ENCODE measurements around the gene GRIN2A. TPM values are rescaled to one million over a fixed set of nuclear protein-coding genes. Genes with fewer than 3 reads are reported as not detected.

Gene GRIN2A
- total RNA-seq, 1 experiment from 2014 or later = not detected

DNA sequence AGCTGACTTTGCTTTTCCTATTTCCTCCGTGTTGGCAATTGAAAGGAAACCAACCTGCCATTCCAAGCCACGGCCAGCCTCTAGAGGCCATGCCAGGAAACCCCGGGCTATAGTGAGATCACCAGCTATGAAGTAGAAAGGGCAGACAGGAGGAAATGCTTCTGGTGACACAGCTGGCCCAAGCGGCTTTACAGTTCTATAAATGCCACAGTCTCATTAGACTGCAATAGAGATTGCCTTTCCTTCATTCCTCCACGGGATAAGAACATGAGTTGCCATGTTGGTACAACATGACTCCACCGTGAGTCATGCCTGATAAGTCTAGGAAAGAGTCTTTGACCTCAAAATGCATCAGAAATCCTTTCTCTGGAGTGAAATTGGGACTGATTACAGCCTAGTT lies 384.9 kb downstream of the GRIN2A start:
- H3K36me3 Mint-ChIP-seq (ENCODE audit: insufficient read depth, unreplicated experiment) = no peaks in the 10 kb centered on the region
- H3K27ac Mint-ChIP-seq (ENCODE audit: low read depth, unreplicated experiment) = no peak overlapping the region
- CTCF ChIA-PET = no interaction called here
- H3K4me3 Mint-ChIP-seq (ENCODE audit: unreplicated experiment) = no peak overlapping the region
- no peaks in the 10 kb centered on the region for H3K4me1 Mint-ChIP-seq (ENCODE audit: insufficient read depth, unreplicated experiment)
- peaks cover 28% of the 10 kb centered on the region for H3K9me3 Mint-ChIP-seq (ENCODE audit: unreplicated experiment)
- DNase-seq (ENCODE audit: unreplicated experiment) = no peak
- intact Hi-C loops (cut with micrococcal nuclease) = no loop called here
- TF ChIP-seq, protein P1, sequence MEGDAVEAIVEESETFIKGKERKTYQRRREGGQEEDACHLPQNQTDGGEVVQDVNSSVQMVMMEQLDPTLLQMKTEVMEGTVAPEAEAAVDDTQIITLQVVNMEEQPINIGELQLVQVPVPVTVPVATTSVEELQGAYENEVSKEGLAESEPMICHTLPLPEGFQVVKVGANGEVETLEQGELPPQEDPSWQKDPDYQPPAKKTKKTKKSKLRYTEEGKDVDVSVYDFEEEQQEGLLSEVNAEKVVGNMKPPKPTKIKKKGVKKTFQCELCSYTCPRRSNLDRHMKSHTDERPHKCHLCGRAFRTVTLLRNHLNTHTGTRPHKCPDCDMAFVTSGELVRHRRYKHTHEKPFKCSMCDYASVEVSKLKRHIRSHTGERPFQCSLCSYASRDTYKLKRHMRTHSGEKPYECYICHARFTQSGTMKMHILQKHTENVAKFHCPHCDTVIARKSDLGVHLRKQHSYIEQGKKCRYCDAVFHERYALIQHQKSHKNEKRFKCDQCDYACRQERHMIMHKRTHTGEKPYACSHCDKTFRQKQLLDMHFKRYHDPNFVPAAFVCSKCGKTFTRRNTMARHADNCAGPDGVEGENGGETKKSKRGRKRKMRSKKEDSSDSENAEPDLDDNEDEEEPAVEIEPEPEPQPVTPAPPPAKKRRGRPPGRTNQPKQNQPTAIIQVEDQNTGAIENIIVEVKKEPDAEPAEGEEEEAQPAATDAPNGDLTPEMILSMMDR (IDR thresholded peaks at IDR 0.05; ENCODE audit: unreplicated experiment) = no peak
- POLR2A ChIA-PET = no interaction called here
- BruUV-seq (replicated peaks) = no TSS peak
- H3K27me3 Mint-ChIP-seq (ENCODE audit: insufficient read depth, unreplicated experiment) = no peaks in the 10 kb centered on the region

DNA sequence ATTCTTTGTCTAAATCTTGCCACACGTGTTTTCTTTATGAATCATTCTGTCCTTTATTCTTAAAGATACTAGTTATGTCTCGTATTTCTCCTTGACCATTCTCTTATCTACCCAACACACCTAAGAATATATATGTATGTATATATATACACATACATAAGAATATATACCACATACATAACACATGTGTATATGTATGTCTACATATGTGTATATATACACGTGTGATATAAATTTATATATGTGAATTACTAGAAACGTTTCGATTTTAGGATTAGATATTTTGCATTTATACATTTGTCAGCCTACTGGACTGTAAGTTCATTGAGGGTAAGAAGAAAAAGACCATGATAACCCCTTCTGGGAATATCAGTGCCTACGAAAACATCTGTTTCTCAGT lies 388.6 kb downstream of the GRIN2A start:
- no TSS peak for BruUV-seq (replicated peaks)
- no peaks in the 10 kb centered on the region for H3K27me3 Mint-ChIP-seq (ENCODE audit: insufficient read depth, unreplicated experiment)

DNA sequence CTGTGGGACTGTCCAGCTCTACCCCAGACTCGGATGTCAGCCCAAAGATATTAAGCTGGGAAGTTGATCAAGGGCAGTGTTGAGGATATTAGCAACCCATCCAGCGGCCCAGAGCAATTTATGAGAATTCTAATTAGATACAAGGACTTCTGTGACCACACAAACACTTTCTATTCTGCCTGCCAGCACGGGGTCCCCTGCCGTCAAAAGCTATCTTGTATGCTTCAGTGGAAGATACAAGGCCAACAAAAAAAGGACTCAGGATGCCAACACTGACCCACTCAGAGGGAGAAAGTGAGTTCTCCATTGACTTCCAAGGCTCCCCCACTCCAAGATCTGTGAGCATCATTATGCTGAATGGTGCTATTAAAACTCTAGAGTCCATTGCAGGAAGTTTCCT lies 390.7 kb downstream of the GRIN2A start:
- no TSS peak for BruUV-seq (replicated peaks)
- Mint-ChIP-seq H3K27me3 (ENCODE audit: insufficient read depth, unreplicated experiment) (no peaks in the 10 kb centered on the region), H3K27ac (ENCODE audit: low read depth, unreplicated experiment) (no peak overlapping the region), H3K36me3 (ENCODE audit: insufficient read depth, unreplicated experiment) (no peaks in the 10 kb centered on the region), H3K4me1 (ENCODE audit: insufficient read depth, unreplicated experiment) (no peaks in the 10 kb centered on the region), H3K9me3 (ENCODE audit: unreplicated experiment) (peaks cover 32% of the 10 kb centered on the region), H3K4me3 (ENCODE audit: unreplicated experiment) (no peak overlapping the region)
- intact Hi-C loops (cut with micrococcal nuclease) = no loop called here
- DNase-seq (ENCODE audit: unreplicated experiment) = no peak
- CTCF ChIA-PET = interaction anchor here (0.6 kb wide), 1 partner anchor 332 kb away, joined by 3 read pairs; no protein-coding TSS in a partner anchor
- POLR2A ChIA-PET = no interaction called here
- TF ChIP-seq, protein P1 (IDR thresholded peaks at IDR 0.05; ENCODE audit: unreplicated experiment) = no peak

More for the DNA sequence above, 388.6 kb downstream of the GRIN2A start:
- H3K9me3 Mint-ChIP-seq (ENCODE audit: unreplicated experiment) = peaks cover 18% of the 10 kb centered on the region
- no peak overlapping the region for H3K4me3 Mint-ChIP-seq (ENCODE audit: unreplicated experiment)
- H3K36me3 Mint-ChIP-seq (ENCODE audit: insufficient read depth, unreplicated experiment) = no peaks in the 10 kb centered on the region
- POLR2A ChIA-PET = interaction anchor here (0.5 kb wide), 1 partner anchor 477 kb away, joined by 3 read pairs; no protein-coding TSS in a partner anchor
- H3K27ac Mint-ChIP-seq (ENCODE audit: low read depth, unreplicated experiment) = no peak overlapping the region
- intact Hi-C loops (cut with micrococcal nuclease) = no loop called here
- TF ChIP-seq, protein P1 (IDR thresholded peaks at IDR 0.05; ENCODE audit: unreplicated experiment) = no peak
- no peaks in the 10 kb centered on the region for H3K4me1 Mint-ChIP-seq (ENCODE audit: insufficient read depth, unreplicated experiment)
- no peak for DNase-seq (ENCODE audit: unreplicated experiment)
- CTCF ChIA-PET = no interaction called here

DNA sequence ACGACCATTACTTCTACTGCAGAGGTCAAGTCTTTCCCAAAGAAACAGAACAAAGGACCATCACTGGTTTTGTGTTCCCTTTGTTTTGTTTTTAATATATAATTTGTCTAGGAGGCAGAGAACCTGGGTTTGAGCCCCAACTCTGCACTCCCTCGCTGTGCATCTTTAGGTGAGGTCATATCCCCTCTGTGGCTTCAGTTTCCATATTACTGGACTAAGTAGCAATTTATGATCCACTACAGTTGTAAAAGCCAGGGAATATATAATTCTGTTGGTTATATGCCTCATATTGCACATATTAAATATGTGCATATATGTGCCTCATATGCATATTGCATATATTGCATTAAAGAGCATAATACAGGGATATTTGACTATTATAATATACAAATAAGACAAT lies 392.0 kb downstream of the GRIN2A start:
- H3K27ac Mint-ChIP-seq (ENCODE audit: low read depth, unreplicated experiment) = no peak overlapping the region
- peaks cover 32% of the 10 kb centered on the region for H3K9me3 Mint-ChIP-seq (ENCODE audit: unreplicated experiment)
- BruUV-seq (replicated peaks) = no TSS peak
- no peak for DNase-seq (ENCODE audit: unreplicated experiment)
- no peaks in the 10 kb centered on the region for H3K27me3 Mint-ChIP-seq (ENCODE audit: insufficient read depth, unreplicated experiment)
- H3K4me3 Mint-ChIP-seq (ENCODE audit: unreplicated experiment) = no peak overlapping the region
- ChIA-PET CTCF (no interaction called here), POLR2A (no interaction called here)
- H3K4me1 Mint-ChIP-seq (ENCODE audit: insufficient read depth, unreplicated experiment) = no peaks in the 10 kb centered on the region
- intact Hi-C loops (cut with micrococcal nuclease) = no loop called here
- TF ChIP-seq, protein P1 (IDR thresholded peaks at IDR 0.05; ENCODE audit: unreplicated experiment) = no peak
- H3K36me3 Mint-ChIP-seq (ENCODE audit: insufficient read depth, unreplicated experiment) = no peaks in the 10 kb centered on the region

Measured in MCF 10A (cell line).